Prostate gland (tissue), 2 donors: Measurements from ENCODE around the gene NHLH2. TPM values are rescaled to one million over a fixed set of nuclear protein-coding genes. Genes with fewer than 3 reads are reported as not detected.

ENCODE experiments used
- DNase-seq: peaks from one replicate; pipeline ENCODE4 v3.0.0-alpha.2; 2019; ENCODE audit warnings: low spot score
- H3K27ac ChIP-seq, 2 donors: fragments of 200-600 bp; sonication (generic); 2 replicates each; pipeline ENCODE4 v1.5.1; 2017 to 2019
- H3K27me3 ChIP-seq: fragments of 200-600 bp; sonication (generic); replicated peaks from 2 replicates; pipeline ENCODE4 v1.5.1; 2019; ENCODE audit not compliant: insufficient read depth
- H3K36me3 ChIP-seq, 2 donors: fragments of 200-600 bp; sonication (generic); 1 replicate in 1 of 2; 2 replicates in 1 of 2; pipeline versions ENCODE4 v1.5.1 to v1.8.1; 2017 to 2019
- H3K4me1 ChIP-seq: fragments of 200-600 bp; sonication (generic); replicated peaks from 2 replicates; pipeline ENCODE4 v1.5.1; 2019
- H3K4me3 ChIP-seq, 2 donors: fragments of 200-600 bp; sonication (generic); 2 replicates each; pipeline ENCODE4 v1.5.1; 2017 to 2019
- H3K9me3 ChIP-seq: fragments of 200-600 bp; sonication (generic); 2 replicates; pipeline ENCODE4 v1.5.1; 2017
- CTCF ChIP-seq, 4 experiments: fragments of 200-600 bp in 2 of 4; fragments of 450-650 bp in 2 of 4; sonication (generic) in 2 of 4; IDR thresholded peaks; 1 replicate in 3 of 4; 2 replicates in 1 of 4; pipeline ENCODE4 v1.5.1; 2016 to 2019; ENCODE audit warnings: antibody characterized with exemption in 4 of 4, mild to moderate bottlenecking in 2 of 4, moderate library complexity in 2 of 4
- POLR2A ChIP-seq: fragments of 450-650 bp; IDR thresholded peaks from one replicate; pipeline ENCODE4 v1.6.1; 2016; ENCODE audit warnings: antibody characterized with exemption, mild to moderate bottlenecking
- POLR2AphosphoS5 ChIP-seq: sonication (generic); formaldehyde crosslinking; IDR thresholded peaks from one replicate; pipeline ENCODE4 v1.6.1; 2017; ENCODE audit warnings: antibody characterized with exemption
- WGBS: methylation state at CpG from one replicate; pipeline ENCODE4 v1.1.5; 2018; 5-methylcytosine and 5-hydroxymethylcytosine counted together
- intact Hi-C: fragments of 100-400 bp; cut with DNase I; formaldehyde crosslinking; loops from one replicate; pipeline ENCODE4 v1.14.2; 2022
- total RNA-seq, 2 donors: library from RNA; depleted of rRNA; stranded (reverse); fragments of >200 nt; gene quantifications; one replicate each; pipeline ENCODE4 v1.1.0, GENCODE V29; 2016

NHLH2 gene
- total RNA-seq, 2 donors from 2014 or later, result 0.74 TPM; not detected in 1

- Histone ChIP-seq H3K4me3 (no peak overlapping the region), H3K9me3 (no peaks in the 10 kb centered on the region), H3K27me3 (no peaks in the 10 kb centered on the region), H3K27ac (no peak overlapping the region), H3K4me1 (no peaks in the 10 kb centered on the region), H3K36me3 (no peaks in the 10 kb centered on the region)
- TF ChIP-seq POLR2A (no peak), POLR2AphosphoS5 (no peak), CTCF (IDR thresholded peaks at IDR 0.05) (no peak)
- intact Hi-C loops, result no loop called here
- no peak for DNase-seq
- 73% methylated on average over 2 of the region's 2 CpGs for WGBS
Observed at GRCh38 chr1:115854005-115854404, 13.1 kb upstream of the NHLH2 start.

DNA sequence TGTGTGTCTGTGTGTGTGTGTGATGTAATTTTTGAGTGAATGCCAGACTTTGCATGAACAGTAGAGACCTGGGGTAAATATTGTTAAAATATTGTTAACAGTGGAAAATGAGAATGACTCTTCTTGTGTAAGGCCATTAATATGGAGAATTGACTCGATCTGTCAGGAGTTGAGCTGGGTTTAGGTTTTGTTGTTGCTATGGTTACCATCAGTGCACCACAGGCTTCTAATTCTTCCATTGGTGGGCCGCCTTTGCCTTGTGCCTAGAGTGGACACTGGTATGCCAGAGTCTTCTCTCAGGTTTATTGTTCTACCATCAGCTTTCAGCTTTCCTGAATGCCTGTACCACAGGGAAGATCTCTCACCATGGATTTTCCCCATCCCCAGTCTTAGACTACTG lies 10.0 kb upstream of the NHLH2 start:
- WGBS, result 81% methylated on average over 2 of the region's 2 CpGs
- intact Hi-C loops, result no loop called here
- no peaks in the 10 kb centered on the region for H3K4me1 ChIP-seq
- no peaks in the 10 kb centered on the region for H3K36me3 ChIP-seq
- no peak overlapping the region for H3K27ac ChIP-seq
- no peak for DNase-seq
- no peak overlapping the region for H3K4me3 ChIP-seq
- no peaks in the 10 kb centered on the region for H3K27me3 ChIP-seq
- no peak for TF ChIP-seq POLR2AphosphoS5
- no peak for TF ChIP-seq POLR2A
- no peak for TF ChIP-seq CTCF (IDR thresholded peaks at IDR 0.05)
- H3K9me3 ChIP-seq, result no peaks in the 10 kb centered on the region

GRCh38 chr1:115847787-115848186 lies 6.9 kb upstream of the NHLH2 start:
- intact Hi-C loops, result no loop called here
- 58% methylated on average over 1 of the region's 1 CpG for WGBS
- DNase-seq, result no peak
- Histone ChIP-seq H3K36me3 (no peaks in the 10 kb centered on the region), H3K27me3 (no peaks in the 10 kb centered on the region), H3K4me3 (no peak overlapping the region), H3K9me3 (no peaks in the 10 kb centered on the region), H3K4me1 (no peaks in the 10 kb centered on the region), H3K27ac (no peak overlapping the region)
- TF ChIP-seq CTCF (IDR thresholded peaks at IDR 0.05) (no peak), POLR2AphosphoS5 (no peak), POLR2A (no peak)

DNA sequence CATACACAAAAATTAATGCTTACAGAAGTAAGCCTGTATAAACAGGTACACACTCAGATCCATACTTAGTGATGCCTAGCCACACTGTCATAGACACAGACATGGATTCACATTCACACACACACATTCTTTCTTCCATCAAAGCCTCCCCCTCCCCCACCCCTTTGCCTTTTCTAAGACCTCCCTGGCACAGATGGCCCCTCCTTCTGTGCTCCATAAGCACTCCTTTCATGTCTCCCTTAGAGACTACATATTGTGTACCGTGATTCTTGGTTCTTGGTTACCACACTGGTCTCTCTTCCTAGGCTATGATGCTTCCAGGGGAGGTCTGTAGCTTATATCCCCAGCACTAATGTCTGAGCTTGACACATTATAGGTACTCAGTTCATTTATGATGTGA lies 2.0 kb upstream of the NHLH2 start:
- WGBS, result 84% methylated on average over 1 of the region's 1 CpG
- Histone ChIP-seq H3K4me3 (no peak overlapping the region), H3K27me3 (peaks cover 27% of the 10 kb centered on the region), H3K36me3 (no peaks in the 10 kb centered on the region), H3K9me3 (no peaks in the 10 kb centered on the region), H3K27ac (no peak overlapping the region), H3K4me1 (peaks cover 3% of the 10 kb centered on the region)
- DNase-seq, result no peak
- TF ChIP-seq POLR2AphosphoS5 (no peak), POLR2A (no peak), CTCF (IDR thresholded peaks at IDR 0.05) (no peak)
- intact Hi-C loops, result no loop called here

DNA sequence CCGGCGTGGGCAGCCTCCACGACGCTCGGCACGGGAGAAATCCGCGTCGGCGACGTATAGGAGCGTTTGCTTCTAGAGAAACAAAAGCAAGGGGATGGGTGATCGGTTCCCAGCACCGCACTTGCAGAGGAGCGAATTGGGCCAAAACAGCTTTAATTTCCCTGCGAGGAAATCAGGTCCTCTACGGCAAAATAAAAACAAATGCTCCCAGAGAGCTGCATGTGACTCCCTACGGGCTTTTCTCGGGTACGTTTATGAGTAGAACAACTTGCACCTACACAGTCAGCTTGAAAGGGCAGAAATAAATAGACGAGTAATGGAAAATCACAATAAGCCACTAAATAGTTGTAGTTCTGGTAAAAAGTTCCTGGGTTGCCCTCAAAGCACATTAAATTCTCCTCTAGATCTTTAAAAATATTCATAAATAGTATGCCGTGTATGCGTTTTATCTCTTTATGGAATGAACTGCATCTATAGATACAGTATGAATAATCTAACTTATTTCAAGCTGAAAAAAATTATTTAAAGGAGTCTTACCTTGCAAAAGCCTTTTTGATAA lies 1.2 kb downstream of the NHLH2 start:
- H3K9me3 ChIP-seq, result no peaks in the 10 kb centered on the region
- no peak overlapping the region for H3K27ac ChIP-seq
- peaks cover 3% of the 10 kb centered on the region for H3K4me1 ChIP-seq
- intact Hi-C loops, result no loop called here
- WGBS, result 4% methylated on average over 23 of the region's 23 CpGs
- H3K27me3 ChIP-seq, result peaks cover 30% of the 10 kb centered on the region
- DNase-seq, result no peak
- H3K36me3 ChIP-seq, result no peaks in the 10 kb centered on the region
- H3K4me3 ChIP-seq, result peak overlapping the region; percentile 9
- TF ChIP-seq POLR2AphosphoS5 (no peak), POLR2A (no peak), CTCF (IDR thresholded peaks at IDR 0.05) (no peak)
